ENCODE data around the gene SCUBE2.
"Not testable (repeated sequence)": the region's sequence is repeated elsewhere in the genome, so short reads cannot be mapped to it uniquely, and the experiment has no call there.

SCUBE2 gene

GRCh38 chr11:9042488-9042887 lies 48.9 kb downstream of the SCUBE2 start:
- no peak for DNase-seq (ENCODE audit: low read depth in 2 of 2)

- DNase-seq (ENCODE audit: low read depth in 2 of 2): no peak
Measured at GRCh38 chr11:9041747-9042146, 49.7 kb downstream of the SCUBE2 start.

GRCh38 chr11:9040410-9040809 lies 51.0 kb downstream of the SCUBE2 start:
- DNase-seq (ENCODE audit: low read depth in 2 of 2): no peak

GRCh38 chr11:9039863-9040262 lies 51.5 kb downstream of the SCUBE2 start:
- DNase-seq (ENCODE audit: low read depth in 2 of 2): no peak

GRCh38 chr11:9039198-9039597 lies 52.2 kb downstream of the SCUBE2 start:
- DNase-seq (ENCODE audit: low read depth in 2 of 2): no peak

GRCh38 chr11:9038541-9038940 lies 52.9 kb downstream of the SCUBE2 start:
- DNase-seq (ENCODE audit: low read depth in 2 of 2): no peak

GRCh38 chr11:9037963-9038362 lies 53.4 kb downstream of the SCUBE2 start:
- no peak for DNase-seq (ENCODE audit: low read depth in 2 of 2)

- DNase-seq (ENCODE audit: low read depth in 2 of 2): no peak
Measured at GRCh38 chr11:9037046-9037780, 54.2 kb downstream of the SCUBE2 start.

GRCh38 chr11:9030601-9031000 lies 60.8 kb downstream of the SCUBE2 start:
- DNase-seq (ENCODE audit: low read depth in 2 of 2): no peak

- no peak for DNase-seq (ENCODE audit: low read depth in 2 of 2)
Measured at GRCh38 chr11:9029422-9029821, 62.0 kb downstream of the SCUBE2 start.

- no peak for DNase-seq (ENCODE audit: low read depth in 2 of 2)
Measured at GRCh38 chr11:9028581-9028980, 62.8 kb downstream of the SCUBE2 start.

GRCh38 chr11:9025101-9025850 lies 66.1 kb downstream of the SCUBE2 start:
- DNase-seq (ENCODE audit: low read depth in 2 of 2): no peak

- no peak for DNase-seq (ENCODE audit: low read depth in 2 of 2)
Measured at GRCh38 chr11:9022961-9023680, 68.3 kb downstream of the SCUBE2 start.

- no peak for DNase-seq (ENCODE audit: low read depth in 2 of 2)
Measured at GRCh38 chr11:9020916-9021315, 70.5 kb downstream of the SCUBE2 start.

- no peak for DNase-seq (ENCODE audit: low read depth in 2 of 2)
Measured at GRCh38 chr11:9019861-9020260, 71.5 kb downstream of the SCUBE2 start.

- DNase-seq (ENCODE audit: low read depth in 2 of 2): no peak
Measured at GRCh38 chr11:9017773-9018172, 73.6 kb downstream of the SCUBE2 start.

- no peak for DNase-seq (ENCODE audit: low read depth in 2 of 2)
Measured at GRCh38 chr11:9016916-9017642, 74.3 kb downstream of the SCUBE2 start.

GRCh38 chr11:9015677-9016076 lies 75.7 kb downstream of the SCUBE2 start:
- DNase-seq (ENCODE audit: low read depth in 2 of 2): peak in 1 of 2 donors; percentile 39

- DNase-seq (ENCODE audit: low read depth in 2 of 2): no peak
Measured at GRCh38 chr11:9014826-9015225, 76.6 kb downstream of the SCUBE2 start.

- no peak for DNase-seq (ENCODE audit: low read depth in 2 of 2)
Measured at GRCh38 chr11:9013373-9013772, 78.0 kb downstream of the SCUBE2 start.

- not testable (repeated sequence) for DNase-seq (ENCODE audit: low read depth in 2 of 2)
Measured at GRCh38 chr11:9009538-9009937, 81.9 kb downstream of the SCUBE2 start.

GRCh38 chr11:9008661-9009060 lies 82.7 kb downstream of the SCUBE2 start:
- no peak for DNase-seq (ENCODE audit: low read depth in 2 of 2)

Data from stimulated activated CD8-positive, alpha-beta memory T cell treated with anti-CD3 and anti-CD28 coated beads, Interleukin-2, amount 100 ng/mL, for 48 hours (primary cell).